ENCODE measurements around the gene KCNMA1.

The KCNMA1 gene

GRCh38 chr10:77475522-77475921 is 162.1 kb downstream of the KCNMA1 start:
- no peak for DNase-seq

- no peak for DNase-seq
These were observed 162.7 kb downstream of the KCNMA1 start for GRCh38 chr10:77474939-77475338.

DNA sequence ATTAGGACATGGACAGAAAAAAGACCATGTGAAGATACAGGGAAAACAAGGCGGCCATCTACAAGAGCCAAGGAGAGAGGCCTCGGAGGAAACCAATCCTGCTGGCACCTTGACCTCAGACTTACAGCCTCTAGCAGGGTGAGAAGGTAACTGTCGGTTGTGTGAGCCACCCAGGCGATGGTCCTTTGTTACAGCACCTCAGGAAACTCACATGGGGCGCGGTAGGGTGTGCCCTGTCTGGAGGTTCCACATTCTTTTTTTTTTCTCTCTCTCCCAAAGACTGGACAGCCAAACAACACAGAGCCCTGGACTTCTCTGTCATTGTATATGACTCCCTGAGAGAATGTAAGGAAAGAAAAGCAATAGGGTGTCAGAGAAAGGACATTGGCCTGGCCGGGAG is 163.2 kb downstream of the KCNMA1 start:
- no peak for DNase-seq

GRCh38 chr10:77472146-77472545 is 165.5 kb downstream of the KCNMA1 start:
- no peak for DNase-seq

DNA sequence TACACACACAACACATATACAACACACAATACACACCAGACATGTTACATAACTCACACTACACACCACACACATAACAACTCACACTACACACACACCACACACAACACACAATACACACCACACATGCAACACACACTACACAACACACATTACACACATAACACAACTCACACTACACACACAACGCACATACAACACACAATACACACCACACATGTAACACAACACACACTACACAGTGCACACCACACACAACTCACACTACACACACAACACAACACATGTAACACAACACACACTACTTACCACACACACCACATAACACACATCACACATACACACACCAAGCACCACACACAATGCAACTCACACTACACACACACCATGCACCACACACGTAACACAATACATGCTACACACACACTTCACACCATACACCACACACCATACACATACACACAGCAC is 166.5 kb downstream of the KCNMA1 start:
- no peak for DNase-seq

DNA sequence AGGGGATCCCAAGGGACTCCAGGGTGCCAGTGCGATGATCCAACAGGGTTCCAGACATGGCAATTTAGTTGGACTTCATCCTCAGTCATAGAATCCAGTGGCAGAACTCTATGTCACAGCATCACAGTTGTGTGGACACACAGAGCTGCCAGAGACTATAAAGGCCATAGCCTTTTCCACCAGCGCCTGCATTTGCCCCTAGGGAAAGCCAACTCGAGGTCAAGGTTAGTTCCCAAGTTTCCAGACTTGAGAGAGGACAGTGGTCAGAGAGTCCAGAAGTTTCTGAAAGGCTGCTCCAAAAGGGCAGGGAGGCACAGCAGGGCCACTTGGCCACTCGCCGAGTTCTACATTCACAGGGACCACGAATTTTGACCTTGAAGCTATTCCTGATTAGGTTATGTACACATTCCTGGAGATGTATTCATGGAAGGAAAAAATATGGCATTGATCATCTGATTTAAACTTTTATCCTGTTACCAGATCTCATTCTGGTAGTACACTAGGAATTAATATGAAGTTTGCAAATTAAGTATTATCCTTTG is 170.1 kb downstream of the KCNMA1 start:
- no peak for DNase-seq

- no peak for DNase-seq
These were observed 173.5 kb downstream of the KCNMA1 start for GRCh38 chr10:77463967-77464745.

GRCh38 chr10:77463499-77463898 is 174.1 kb downstream of the KCNMA1 start:
- no peak for DNase-seq

DNA sequence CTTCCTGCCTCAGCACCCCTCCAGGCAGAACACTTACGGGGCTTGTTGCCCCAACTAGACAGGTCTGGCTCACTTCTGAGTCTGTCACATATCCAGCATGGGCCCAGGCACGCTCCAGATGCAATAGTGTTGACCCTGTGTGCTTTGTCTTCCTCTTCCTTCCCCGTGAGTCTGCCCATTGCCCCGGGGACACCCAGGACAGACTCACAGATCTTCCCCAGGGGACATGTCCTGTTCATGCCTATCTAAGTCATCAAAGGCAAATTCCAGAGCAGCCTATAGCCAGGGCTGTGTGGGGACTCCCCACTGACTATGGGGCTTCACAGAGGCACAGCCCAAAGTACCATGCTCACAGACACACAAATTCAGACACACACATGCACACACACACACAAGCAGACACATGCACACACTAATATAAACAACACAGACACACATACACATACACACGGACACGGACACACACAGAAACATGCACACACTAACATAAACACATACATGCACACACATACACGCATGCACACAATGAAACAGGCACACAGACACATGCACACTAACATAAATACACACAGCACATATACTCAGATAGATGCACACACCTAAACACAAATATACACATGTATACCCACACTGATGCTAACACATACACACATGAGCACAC is 175.8 kb downstream of the KCNMA1 start:
- no peak for DNase-seq

DNA sequence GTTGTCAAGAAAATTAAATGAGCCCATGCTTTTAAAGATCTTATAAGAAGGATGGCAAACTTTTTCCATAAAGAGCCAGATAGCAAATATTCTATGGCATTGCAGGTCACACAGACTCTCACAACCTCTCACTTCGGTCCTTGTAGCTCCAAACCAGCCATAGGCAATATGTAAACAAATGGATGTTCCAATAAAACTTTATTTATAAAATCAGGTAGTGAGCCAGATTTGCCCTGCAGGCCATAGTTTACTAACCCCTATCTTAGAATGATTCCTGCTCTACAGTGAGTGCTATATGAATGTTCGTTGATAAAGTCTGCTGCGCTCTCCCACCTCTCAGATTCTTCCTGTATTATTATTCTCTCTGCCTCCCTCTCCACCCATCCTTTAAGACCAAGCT is 177.7 kb downstream of the KCNMA1 start:
- DNase-seq: no peak

- DNase-seq: no peak
These were observed 178.5 kb downstream of the KCNMA1 start for GRCh38 chr10:77458986-77459590.

GRCh38 chr10:77457721-77458120 is 179.9 kb downstream of the KCNMA1 start:
- no peak for DNase-seq

- DNase-seq: no peak
These were observed 180.3 kb downstream of the KCNMA1 start for GRCh38 chr10:77457266-77457665.

- DNase-seq: no peak
These were observed 181.2 kb downstream of the KCNMA1 start for GRCh38 chr10:77456414-77456813.

- no peak for DNase-seq
These were observed 182.0 kb downstream of the KCNMA1 start for GRCh38 chr10:77455561-77455960.

- no peak for DNase-seq
These were observed 184.6 kb downstream of the KCNMA1 start for GRCh38 chr10:77452952-77453564.

DNA sequence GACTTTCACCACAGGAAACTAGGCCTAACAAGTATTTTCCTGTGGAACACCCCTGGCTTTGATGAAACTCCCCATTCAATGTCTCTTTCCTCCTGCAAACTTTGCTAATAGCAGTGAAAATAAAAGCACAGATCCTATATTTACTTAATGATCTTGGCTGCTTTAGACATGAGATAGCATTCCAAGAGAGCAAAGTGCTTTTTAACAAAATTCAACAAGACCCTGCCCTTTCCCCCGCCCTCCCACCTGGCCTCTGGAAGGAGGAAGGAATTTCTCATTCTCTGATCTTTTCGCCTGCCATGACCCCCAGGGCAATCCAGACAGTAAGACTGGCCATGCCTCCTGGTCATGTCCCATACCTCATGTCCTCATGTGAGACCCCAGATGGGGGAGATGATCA is 185.7 kb downstream of the KCNMA1 start:
- DNase-seq: no peak

DNA sequence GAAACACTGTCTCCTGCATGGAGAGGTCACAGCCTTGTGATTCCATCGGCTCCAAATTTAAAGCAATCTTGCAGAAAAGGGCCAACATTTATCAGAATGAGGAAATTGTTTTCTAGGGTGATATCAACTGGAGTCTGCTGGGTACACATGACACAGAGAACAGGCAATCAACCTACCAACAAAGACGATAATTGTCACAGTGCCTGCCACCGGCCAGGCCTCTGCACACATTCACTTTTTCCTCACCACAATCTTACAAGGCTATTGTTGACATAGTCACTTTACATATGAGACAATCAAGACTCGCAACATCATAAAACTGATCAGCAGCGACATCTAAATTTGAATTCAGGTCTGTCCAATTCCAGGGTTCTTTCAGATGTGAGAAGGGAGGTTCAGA is 189.4 kb downstream of the KCNMA1 start:
- no peak for DNase-seq

DNA sequence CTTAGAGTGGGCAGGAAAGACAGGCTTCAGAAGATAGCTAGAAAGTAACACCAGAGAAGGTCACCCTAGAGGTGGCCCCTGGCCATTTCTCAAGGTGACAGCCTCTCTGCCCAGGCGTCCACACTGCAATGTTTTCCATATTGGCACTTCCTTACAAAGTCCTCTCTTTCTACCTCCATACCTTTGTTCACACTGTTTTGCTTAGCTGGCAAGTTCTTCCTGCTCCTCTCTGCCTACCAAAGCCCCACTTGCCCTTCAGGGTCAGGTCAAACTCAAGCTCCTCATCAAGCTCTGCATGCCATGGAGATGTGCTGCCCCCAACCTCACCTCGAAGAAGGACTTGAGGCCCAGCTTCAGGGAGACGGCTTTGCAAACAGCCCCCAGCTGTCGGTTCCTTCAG is 190.9 kb downstream of the KCNMA1 start:
- no peak for DNase-seq

GRCh38 chr10:77445547-77445946 is 192.1 kb downstream of the KCNMA1 start:
- DNase-seq: no peak

GRCh38 chr10:77444041-77444440 is 193.6 kb downstream of the KCNMA1 start:
- DNase-seq: no peak

DNA sequence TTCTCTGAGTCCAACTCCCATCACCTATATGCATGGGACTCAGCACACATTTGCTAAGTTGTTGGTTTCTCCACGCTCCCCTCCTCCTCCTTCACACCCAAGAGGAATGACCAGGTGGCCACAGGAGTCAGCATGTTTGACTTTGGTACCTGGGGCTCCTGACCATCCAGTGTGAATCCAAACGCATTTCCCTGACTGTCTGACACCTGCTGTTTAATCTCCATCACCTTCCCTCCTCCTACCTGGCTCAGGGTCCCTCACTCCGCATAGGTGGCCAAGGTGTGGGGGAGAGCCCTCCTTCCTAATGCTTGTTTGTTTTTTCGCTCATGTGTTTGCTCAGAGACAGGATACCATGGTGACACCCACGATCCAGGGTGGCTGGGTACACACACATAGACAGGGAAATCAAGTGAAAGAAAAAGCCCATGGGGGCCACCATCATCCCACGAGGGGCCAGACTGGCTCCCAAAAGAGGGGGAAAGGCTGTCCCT is 194.9 kb downstream of the KCNMA1 start:
- no peak for DNase-seq
